GM12801 (cell line): Measurements from ENCODE around the gene CUL7.

ENCODE experiments used
- CTCF ChIP-seq: IDR thresholded peaks from one replicate; pipeline ENCODE4 v1.5.1; 2011; ENCODE audit warnings: control low read depth; ENCODE audit not compliant: insufficient read length; ENCODE audit errors: extremely low read depth

The CUL7 gene

GRCh38 chr6:43019152-43019551 is 34.5 kb downstream of the CUL7 start:
- TF ChIP-seq CTCF = no peak

- no peak for TF ChIP-seq CTCF
Measured at GRCh38 chr6:43016943-43017334, 36.7 kb downstream of the CUL7 start.

- no peak for TF ChIP-seq CTCF
Measured at GRCh38 chr6:43016176-43016942, 37.3 kb downstream of the CUL7 start.

GRCh38 chr6:43014434-43014909 is 39.2 kb downstream of the CUL7 start:
- TF ChIP-seq CTCF = no peak

GRCh38 chr6:43013843-43014433 is 39.7 kb downstream of the CUL7 start, which contains the start of the genes KLHDC3 and MEA1:
KLHDC3 (plus strand) TSS chr6:43014249; CDS start chr6:43017193, 2,944 bp downstream.
MEA1 (minus strand) TSS chr6:43013946; CDS start chr6:43013813, 133 bp downstream.
- no peak for TF ChIP-seq CTCF

GRCh38 chr6:43013097-43013842 is 40.4 kb downstream of the CUL7 start:
- TF ChIP-seq CTCF = no peak

- no peak for TF ChIP-seq CTCF
Measured at GRCh38 chr6:43012364-43012763, 41.3 kb downstream of the CUL7 start.
